Measurements from ENCODE around the gene ZNF837. TPM values are rescaled to one million over a fixed set of nuclear protein-coding genes. Genes with fewer than 3 reads are reported as not detected.

The ZNF837 gene
- total and polyA plus RNA-seq, 2 of the 4 experiments (the other 2 are of a cell fraction) = 0.54 to 1.2 TPM

DNA sequence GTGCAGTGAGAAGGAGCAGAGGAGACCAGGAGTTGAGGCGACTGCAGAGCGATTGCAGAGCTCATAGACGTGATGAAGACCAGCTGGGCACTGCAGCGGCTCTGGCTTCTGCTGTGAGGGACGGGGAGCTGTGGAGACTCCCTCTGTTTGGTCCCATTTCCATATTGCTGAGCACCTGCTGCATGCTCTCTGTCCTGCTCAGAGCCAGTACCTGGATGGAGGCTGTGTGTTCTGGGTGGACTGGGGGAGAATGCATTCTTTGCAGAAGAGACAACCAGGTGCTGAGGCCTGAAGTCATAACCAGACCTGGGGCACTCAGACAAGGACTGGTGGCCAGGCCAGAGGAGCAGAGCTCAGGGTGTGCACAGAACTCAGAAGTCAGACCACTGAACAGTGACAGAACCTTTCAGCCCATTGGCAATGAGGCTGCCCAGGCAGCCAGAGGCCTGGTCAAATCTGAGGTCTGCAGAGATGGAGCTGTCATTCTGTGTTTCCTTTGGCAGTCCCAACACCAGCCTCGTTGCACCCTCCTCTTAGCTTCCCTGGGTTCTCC lies 26.3 kb downstream of the ZNF837 start:
- no peak overlapping the region for H3K4me3 ChIP-seq (ENCODE audit: insufficient read depth, low read depth, low read length)
- no peak overlapping the region for H3K9ac ChIP-seq (ENCODE audit: low read depth, low read length)
- H3K79me1 ChIP-seq (ENCODE audit: low read depth in 1 of 2, low read length in 2 of 2) = peaks cover 5 to 27% of the 10 kb centered on the region in 2 experiments; a peak in 3 of 4 replicates
- H3K4me2 ChIP-seq (ENCODE audit: low read depth, low read length) = no peak overlapping the region
- H4K5ac ChIP-seq (ENCODE audit: low read depth, low read length) = no peak overlapping the region
- H2BK120ac ChIP-seq (ENCODE audit: low read depth, low read length) = no peak overlapping the region
- CTCF ChIA-PET = no interaction called here
- no peak overlapping the region for H3K18ac ChIP-seq (ENCODE audit: low read depth, low read length)
- H2BK5ac ChIP-seq (ENCODE audit: low read depth, low read length, poor library complexity, severe bottlenecking) = no peak overlapping the region
- no peak overlapping the region for H4K8ac ChIP-seq (ENCODE audit: low read depth in 2 of 2, low read length in 2 of 2)
- peaks cover 9% of the 10 kb centered on the region; the same call in 1 of the 2 replicates for H3K4me1 ChIP-seq (ENCODE audit: control insufficient read depth, insufficient read depth, low read length)
- BruUV-seq (replicated peaks) = no TSS peak
- H4K20me1 ChIP-seq (ENCODE audit: insufficient read depth, low read length) = peaks cover 8% of the 10 kb centered on the region
- H3K36me3 ChIP-seq (ENCODE audit: control insufficient read depth, insufficient read depth, low read length) = peaks cover 11% of the 10 kb centered on the region; the same call in 1 of the 2 replicates
- no peak overlapping the region for H2BK15ac ChIP-seq (ENCODE audit: low read depth, low read length)
- ATAC-seq (ENCODE audit: low read depth) (no peak), DNase-seq (no peak)
- in situ Hi-C loops (cut with MboI; ENCODE audit: low sequenced_read_pairs) (no loop called here), dilution Hi-C loops (cut with HindIII; ENCODE audit: low sequenced_read_pairs, unreplicated experiment) (no loop called here), intact Hi-C loops (cut with micrococcal nuclease) (no loop called here)
- H3K23ac ChIP-seq (ENCODE audit: low read depth, low read length) = no peak overlapping the region
- no peaks in the 10 kb centered on the region for H3K9me3 ChIP-seq (ENCODE audit: control insufficient read depth, insufficient read depth, low read length)
- H3K14ac ChIP-seq (replicated peaks; ENCODE audit: low read depth, low read length) = no peak overlapping the region
- no peak overlapping the region for H2AFZ ChIP-seq (replicated peaks; ENCODE audit: low read length, poor library complexity)
- H2AK5ac ChIP-seq (ENCODE audit: low read depth, low read length) = no peak overlapping the region
- H3K9me1 ChIP-seq (ENCODE audit: insufficient read depth, low read length) = peaks cover 4% of the 10 kb centered on the region; the same call in 1 of the 2 replicates
- no peak overlapping the region for H3K56ac ChIP-seq (ENCODE audit: extremely low read depth, insufficient read depth, low read length)
- no peak overlapping the region for H2AK9ac ChIP-seq (replicated peaks; ENCODE audit: low read depth, low read length, poor library complexity)
- H2BK20ac ChIP-seq (ENCODE audit: low read depth, low read length) = no peak overlapping the region
- 90% methylated on average over 4 of the region's 6 CpGs; no CpG with 5 or more reads in 1 of the 2 experiments for WGBS, 2 experiments (ENCODE audit: extremely low coverage in 2 of 2, insufficient read length in 1 of 2)
- no peak overlapping the region for H4K91ac ChIP-seq (ENCODE audit: insufficient read depth, low read depth, low read length)
- peaks cover 10% of the 10 kb centered on the region for H3K27me3 ChIP-seq (ENCODE audit: control insufficient read depth, insufficient read depth, low read length)
- TF ChIP-seq, protein P1, sequence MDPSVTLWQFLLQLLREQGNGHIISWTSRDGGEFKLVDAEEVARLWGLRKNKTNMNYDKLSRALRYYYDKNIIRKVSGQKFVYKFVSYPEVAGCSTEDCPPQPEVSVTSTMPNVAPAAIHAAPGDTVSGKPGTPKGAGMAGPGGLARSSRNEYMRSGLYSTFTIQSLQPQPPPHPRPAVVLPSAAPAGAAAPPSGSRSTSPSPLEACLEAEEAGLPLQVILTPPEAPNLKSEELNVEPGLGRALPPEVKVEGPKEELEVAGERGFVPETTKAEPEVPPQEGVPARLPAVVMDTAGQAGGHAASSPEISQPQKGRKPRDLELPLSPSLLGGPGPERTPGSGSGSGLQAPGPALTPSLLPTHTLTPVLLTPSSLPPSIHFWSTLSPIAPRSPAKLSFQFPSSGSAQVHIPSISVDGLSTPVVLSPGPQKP (IDR thresholded peaks at IDR 0.05; ENCODE audit: borderline replicate concordance, low read depth, low read length) = no peak
- no peak for TF ChIP-seq NFE2L2 (IDR thresholded peaks at IDR 0.05; ENCODE audit: low read depth, low read length)
- TF ChIP-seq RAD21 (IDR thresholded peaks at IDR 0.05; ENCODE audit: low read length) = no peak
- TF ChIP-seq MAFK (IDR thresholded peaks at IDR 0.05; ENCODE audit: low read depth, low read length) = no peak
- TF ChIP-seq MXI1 (IDR thresholded peaks at IDR 0.05; ENCODE audit: borderline replicate concordance, low read depth, low read length) = no peak
- no peak for TF ChIP-seq MAZ (IDR thresholded peaks at IDR 0.05; ENCODE audit: borderline replicate concordance, low read depth, low read length)
- H3K4ac ChIP-seq (ENCODE audit: low read depth, low read length) = no peak overlapping the region
- no peak overlapping the region for H3K27ac ChIP-seq (ENCODE audit: insufficient read depth, low read length)
- POLR2A ChIA-PET (ENCODE audit: unreplicated experiment) = no interaction called here

All from IMR-90 (cell line).